HUES6 (cell line): ENCODE results near the gene GUF1.

ENCODE experiments used
- H3K27ac ChIP-seq: 2 replicates; pipeline ENCODE4 v1.7.0; 2013; ENCODE audit warnings: low read depth, mild to moderate bottlenecking, low read length, inconsistent platforms
- H3K27me3 ChIP-seq: 2 replicates; pipeline ENCODE4 v1.6.1; 2013; ENCODE audit warnings: low read length; ENCODE audit not compliant: control insufficient read depth, insufficient read depth
- H3K36me3 ChIP-seq: 2 replicates; pipeline ENCODE4 v1.6.1; 2013; ENCODE audit warnings: low read length; ENCODE audit not compliant: control insufficient read depth, insufficient read depth
- H3K4me1 ChIP-seq: 2 replicates; pipeline ENCODE4 v1.6.1; 2013; ENCODE audit warnings: low read length; ENCODE audit not compliant: control insufficient read depth, insufficient read depth
- H3K4me3 ChIP-seq: 2 replicates; pipeline ENCODE4 v1.5.1; 2013; ENCODE audit warnings: low read depth, low read length
- H3K9ac ChIP-seq: one replicate; pipeline ENCODE4 v1.6.1; 2013; ENCODE audit warnings: mild to moderate bottlenecking, low read length
- H3K9me3 ChIP-seq: 2 replicates; pipeline ENCODE4 v1.6.1; 2013; ENCODE audit warnings: low read depth, low read length; ENCODE audit not compliant: control insufficient read depth, insufficient read depth

Gene GUF1

GRCh38 chr4:44678094-44679041 lies at the start of gene GUF1:
GUF1 (plus strand) TSS chr4:44678420; CDS start chr4:44678623, 203 bp downstream.
- Histone ChIP-seq H3K9ac (peak within 1 kb of the TSS; percentile 96), H3K4me1 (peaks cover 4% of the 10 kb centered on the region; the same call in 1 of the 2 replicates), H3K27me3 (no peaks in the 10 kb centered on the region), H3K4me3 (peak within 1 kb of the TSS; percentile 91), H3K27ac (peak within 1 kb of the TSS; percentile 94), H3K9me3 (no peaks in the 10 kb centered on the region), H3K36me3 (peaks cover 21% of the 10 kb centered on the region)

DNA sequence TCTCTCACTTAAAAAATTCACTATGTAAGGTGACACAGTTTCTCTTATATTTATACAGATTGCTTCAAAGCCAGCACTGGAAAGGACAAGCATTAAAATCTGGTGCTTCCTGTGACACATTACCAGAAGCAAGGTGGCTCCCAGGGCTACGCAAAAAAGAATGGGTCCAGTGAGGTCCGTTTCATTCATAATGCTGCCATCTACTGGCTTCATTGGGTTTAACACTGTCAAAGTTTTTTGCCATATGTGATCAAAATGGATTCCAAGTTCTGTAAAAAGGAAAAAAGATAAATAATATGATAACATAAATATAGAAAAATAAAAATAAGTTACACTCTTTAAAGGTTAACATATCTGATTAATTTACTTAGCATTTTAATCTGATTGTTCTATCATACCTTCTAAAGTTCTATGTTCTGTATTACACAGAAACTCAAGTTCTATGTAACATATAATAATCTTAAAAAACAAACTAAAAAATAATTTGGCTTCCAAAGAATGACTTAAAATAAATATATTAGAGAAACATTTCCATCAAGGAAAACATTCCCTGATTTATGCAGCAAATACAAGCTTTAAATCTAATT lies 48.8 kb upstream of the GUF1 start:
- H3K9me3 ChIP-seq: no peaks in the 10 kb centered on the region
- H3K36me3 ChIP-seq: no peaks in the 10 kb centered on the region
- no peak overlapping the region for H3K27ac ChIP-seq
- H3K9ac ChIP-seq: no peak overlapping the region
- no peak overlapping the region for H3K4me3 ChIP-seq
- H3K27me3 ChIP-seq: no peaks in the 10 kb centered on the region
- H3K4me1 ChIP-seq: no peaks in the 10 kb centered on the region

- H3K4me3 ChIP-seq: no peak overlapping the region
Observed at GRCh38 chr4:44632089-44632488, 46.1 kb upstream of the GUF1 start.

DNA sequence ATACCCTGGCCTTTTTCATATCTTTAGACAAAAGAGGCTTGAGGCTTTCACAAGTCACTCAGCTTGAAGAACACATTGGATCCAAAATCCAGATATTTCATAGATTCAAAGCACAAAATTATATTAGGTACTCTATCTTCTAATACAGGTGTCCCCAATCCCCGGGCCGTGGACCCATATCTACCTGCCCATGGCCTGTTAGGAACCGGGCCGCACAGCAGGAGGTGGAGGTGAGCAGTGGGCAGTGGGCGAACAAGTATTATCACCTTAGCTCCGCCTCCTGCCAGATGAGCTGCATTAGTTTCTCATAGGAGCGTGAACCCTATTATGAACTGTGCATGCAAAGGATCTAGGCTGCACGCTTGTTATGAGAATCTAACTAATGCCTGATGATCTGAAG lies 45.5 kb upstream of the GUF1 start:
- Histone ChIP-seq H3K4me3 (no peak overlapping the region), H3K27ac (no peak overlapping the region), H3K9ac (no peak overlapping the region), H3K4me1 (no peaks in the 10 kb centered on the region), H3K36me3 (no peaks in the 10 kb centered on the region), H3K27me3 (no peaks in the 10 kb centered on the region), H3K9me3 (no peaks in the 10 kb centered on the region)

More at GRCh38 chr4:44632089-44632488, 46.1 kb upstream of the GUF1 start:
- Histone ChIP-seq H3K9ac (no peak overlapping the region), H3K36me3 (no peaks in the 10 kb centered on the region), H3K27me3 (no peaks in the 10 kb centered on the region), H3K9me3 (no peaks in the 10 kb centered on the region), H3K27ac (no peak overlapping the region), H3K4me1 (no peaks in the 10 kb centered on the region)

GRCh38 chr4:44638091-44638490 lies 40.1 kb upstream of the GUF1 start:
- peaks cover 8% of the 10 kb centered on the region; the same call in 1 of the 2 replicates for H3K9me3 ChIP-seq
- H3K27me3 ChIP-seq: no peaks in the 10 kb centered on the region
- H3K4me3 ChIP-seq: no peak overlapping the region

DNA sequence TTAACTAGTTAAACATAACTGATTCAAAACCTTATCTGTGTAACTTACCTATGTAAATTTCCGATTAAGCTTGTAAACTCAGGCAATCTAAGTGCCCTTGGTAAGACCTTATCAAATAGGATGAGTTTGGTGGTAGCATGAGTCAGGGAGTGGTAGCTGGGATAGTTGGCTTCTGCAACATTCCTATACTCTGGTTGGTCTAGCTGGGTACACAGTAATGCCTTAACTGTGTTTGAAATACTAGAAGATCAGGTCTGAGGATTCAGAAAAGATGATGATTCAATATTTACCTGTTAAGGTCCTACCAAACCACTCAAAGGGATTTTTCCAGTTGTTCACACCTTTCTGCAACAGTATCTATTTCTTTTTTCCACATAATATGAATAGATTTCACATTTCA lies 32.1 kb upstream of the GUF1 start:
- no peak overlapping the region for H3K27ac ChIP-seq
- H3K9ac ChIP-seq: no peak overlapping the region
- no peaks in the 10 kb centered on the region for H3K36me3 ChIP-seq
- H3K4me1 ChIP-seq: no peaks in the 10 kb centered on the region
- peaks cover 20% of the 10 kb centered on the region for H3K9me3 ChIP-seq
- H3K27me3 ChIP-seq: no peaks in the 10 kb centered on the region
- no peak overlapping the region for H3K4me3 ChIP-seq

More at GRCh38 chr4:44638091-44638490, 40.1 kb upstream of the GUF1 start:
- Histone ChIP-seq H3K27ac (no peak overlapping the region), H3K36me3 (no peaks in the 10 kb centered on the region), H3K9ac (no peak overlapping the region), H3K4me1 (no peaks in the 10 kb centered on the region)

DNA sequence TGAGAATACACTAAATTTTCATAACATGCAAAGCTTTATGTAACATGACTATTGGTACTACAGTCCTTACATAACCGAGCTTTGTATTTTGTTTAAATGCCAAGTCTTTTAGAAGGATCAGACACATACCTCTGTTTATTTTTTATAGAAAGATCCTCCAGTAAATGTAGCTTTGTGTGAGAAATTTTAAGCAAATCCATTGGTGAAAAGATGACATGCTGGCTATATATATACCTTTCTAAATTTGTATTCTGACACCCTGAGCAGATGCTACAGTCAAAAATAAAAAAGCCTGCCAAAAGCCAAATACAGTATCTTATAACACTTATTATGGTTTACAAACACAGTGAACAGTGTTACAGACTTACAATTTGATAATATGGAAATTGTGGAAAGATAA lies 26.8 kb upstream of the GUF1 start, which contains the start of gene YIPF7:
Gene YIPF7 (minus strand): TSS at position 201 of the 400 bp plus-strand sequence. CDS start 1,525 bp downstream, outside the sequence.
- Histone ChIP-seq H3K9ac (no peak within 1 kb of the TSS), H3K27me3 (no peaks in the 10 kb centered on the region; the same call in 1 of the 2 replicates), H3K9me3 (no peaks in the 10 kb centered on the region), H3K36me3 (no peaks in the 10 kb centered on the region), H3K4me1 (no peaks in the 10 kb centered on the region), H3K4me3 (no peak within 1 kb of the TSS), H3K27ac (no peak within 1 kb of the TSS)

DNA sequence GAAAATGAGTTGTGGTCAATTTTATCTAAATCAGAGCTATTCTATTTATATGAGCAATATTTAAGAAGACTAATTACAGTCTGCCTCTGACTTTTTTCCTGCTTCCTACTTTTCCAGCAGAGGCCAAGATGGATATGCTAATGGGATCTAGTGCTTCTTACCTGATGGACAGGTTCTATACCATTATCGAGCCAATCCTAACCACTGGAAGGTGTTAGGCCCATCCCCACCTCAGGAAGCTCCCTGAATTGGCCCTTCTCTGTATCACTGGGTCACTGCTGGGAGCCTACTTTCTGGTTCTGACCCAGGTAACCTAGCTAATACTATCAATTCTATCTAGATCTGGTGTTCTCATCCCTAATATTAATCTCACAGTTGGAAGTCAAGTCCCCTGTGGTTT lies 26.2 kb upstream of the GUF1 start:
- Histone ChIP-seq H3K27me3 (no peaks in the 10 kb centered on the region; the same call in 1 of the 2 replicates), H3K9ac (no peak overlapping the region), H3K36me3 (no peaks in the 10 kb centered on the region), H3K4me1 (no peaks in the 10 kb centered on the region), H3K4me3 (no peak overlapping the region), H3K27ac (no peak overlapping the region), H3K9me3 (no peaks in the 10 kb centered on the region)

GRCh38 chr4:44660396-44660795 lies 17.8 kb upstream of the GUF1 start:
- H3K36me3 ChIP-seq: no peaks in the 10 kb centered on the region
- no peaks in the 10 kb centered on the region for H3K9me3 ChIP-seq
- no peak overlapping the region for H3K9ac ChIP-seq
- H3K4me3 ChIP-seq: no peak overlapping the region
- no peaks in the 10 kb centered on the region for H3K27me3 ChIP-seq
- H3K4me1 ChIP-seq: peaks cover 4% of the 10 kb centered on the region; the same call in 1 of the 2 replicates
- no peak overlapping the region for H3K27ac ChIP-seq

DNA sequence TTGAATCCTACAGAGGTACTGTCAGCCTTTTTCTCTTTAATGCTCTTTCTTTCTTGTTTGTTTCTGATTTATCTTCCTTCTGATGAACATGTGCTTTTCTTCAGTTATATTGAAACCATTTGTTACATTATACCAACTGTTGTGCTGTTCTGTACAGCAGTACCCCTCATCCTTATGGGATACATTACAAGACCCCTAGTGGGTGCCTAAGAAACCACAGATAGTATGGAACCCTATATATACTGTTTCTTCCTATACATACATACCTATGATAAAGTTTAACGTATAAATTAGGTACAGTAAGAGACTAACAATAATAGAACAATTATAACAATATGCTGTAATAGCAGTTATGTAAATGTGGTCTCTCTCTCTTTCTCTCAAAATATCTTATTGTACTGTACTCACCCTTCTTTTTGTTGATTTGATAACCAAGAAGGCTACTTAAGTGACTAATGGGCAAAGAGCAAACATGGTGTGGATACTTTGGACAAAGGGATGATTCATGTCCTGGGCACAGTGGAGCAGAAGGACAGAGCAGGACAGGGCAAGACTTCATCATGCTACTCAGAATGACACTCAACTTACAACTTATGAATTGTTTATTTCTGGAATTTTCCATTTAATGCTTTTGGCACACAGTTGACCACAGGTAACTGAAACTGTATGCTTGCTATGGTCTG lies 16.1 kb upstream of the GUF1 start:
- H3K27me3 ChIP-seq: no peaks in the 10 kb centered on the region
- no peaks in the 10 kb centered on the region for H3K36me3 ChIP-seq
- peaks cover 4% of the 10 kb centered on the region; the same call in 1 of the 2 replicates for H3K4me1 ChIP-seq
- no peak overlapping the region for H3K27ac ChIP-seq
- H3K4me3 ChIP-seq: no peak overlapping the region
- no peaks in the 10 kb centered on the region for H3K9me3 ChIP-seq
- H3K9ac ChIP-seq: no peak overlapping the region
